GM21528 (cell line): ENCODE measurements around the gene KNDC1.

Source experiments
- ATAC-seq: cut with Tn5 transposase; IDR thresholded peaks from one replicate; pipeline ENCODE4 v1.9.1; 2021; ENCODE audit warnings: mild to moderate bottlenecking, moderate library complexity; ENCODE audit not compliant: unreplicated experiment, low FRiP score

Gene KNDC1

DNA sequence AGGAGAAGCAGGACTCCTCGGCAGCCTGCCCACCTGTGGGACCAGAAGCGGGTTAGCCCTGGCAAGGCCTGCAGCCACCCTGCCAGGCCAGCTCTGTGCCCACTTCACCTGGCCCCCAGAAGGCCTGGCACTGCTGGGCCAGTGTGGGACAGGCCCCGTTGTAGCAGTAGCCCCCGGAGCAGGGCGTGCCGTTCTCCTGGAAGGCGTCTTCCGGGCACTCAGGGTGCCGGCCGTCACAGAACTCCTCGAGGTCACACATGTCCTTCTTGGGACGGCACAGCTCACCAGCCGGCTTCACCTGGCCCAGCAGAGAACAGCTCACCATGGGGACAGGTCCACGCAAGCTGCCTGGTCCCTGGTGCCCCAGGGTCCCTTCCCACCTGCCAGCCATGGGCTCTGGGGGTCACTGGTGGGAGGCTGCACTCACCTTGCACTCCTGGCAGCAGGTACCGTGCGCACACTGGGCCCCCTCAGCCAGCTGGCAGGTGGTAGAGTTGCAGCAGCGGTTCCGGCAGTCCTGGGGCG, 110.8 kb downstream of the KNDC1 start:
- no peak for ATAC-seq

DNA sequence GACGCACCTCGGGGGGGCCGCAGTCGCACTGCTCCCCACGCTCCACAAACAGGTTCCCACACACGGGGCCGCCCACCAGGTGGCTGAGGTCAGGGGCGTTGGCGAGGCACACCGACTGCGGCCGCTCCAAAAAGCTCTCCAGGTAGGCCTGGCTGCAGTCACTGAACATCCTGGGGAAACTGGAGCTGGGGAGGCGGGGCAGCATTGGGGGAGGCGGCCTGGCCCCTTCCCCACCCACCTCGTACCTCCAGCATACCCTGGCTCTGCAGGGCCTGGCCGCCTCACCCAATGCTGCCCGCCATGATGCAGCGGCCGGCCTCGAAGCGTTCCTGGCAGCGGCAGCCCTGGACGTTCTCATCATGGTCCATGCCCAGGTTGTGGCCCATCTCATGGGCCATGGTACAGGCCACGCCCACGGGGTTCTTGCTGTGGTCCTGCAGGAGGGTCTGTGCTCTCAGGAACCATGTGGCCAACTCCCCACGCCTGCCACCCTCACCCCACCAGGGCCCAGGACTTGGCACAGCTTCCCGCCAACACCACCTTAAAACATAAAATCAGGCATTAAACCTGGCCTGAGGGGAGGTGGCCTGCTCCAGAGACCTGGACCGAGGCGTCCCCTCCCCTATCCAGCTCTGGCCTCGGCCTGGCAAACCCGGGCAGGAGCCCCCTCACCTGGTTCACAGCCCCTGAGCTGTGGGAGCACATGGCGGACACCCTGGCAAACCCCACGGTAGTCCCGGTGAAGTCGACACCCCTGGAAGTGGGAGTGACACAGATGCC, 111.7 kb downstream of the KNDC1 start:
- ATAC-seq = no peak

DNA sequence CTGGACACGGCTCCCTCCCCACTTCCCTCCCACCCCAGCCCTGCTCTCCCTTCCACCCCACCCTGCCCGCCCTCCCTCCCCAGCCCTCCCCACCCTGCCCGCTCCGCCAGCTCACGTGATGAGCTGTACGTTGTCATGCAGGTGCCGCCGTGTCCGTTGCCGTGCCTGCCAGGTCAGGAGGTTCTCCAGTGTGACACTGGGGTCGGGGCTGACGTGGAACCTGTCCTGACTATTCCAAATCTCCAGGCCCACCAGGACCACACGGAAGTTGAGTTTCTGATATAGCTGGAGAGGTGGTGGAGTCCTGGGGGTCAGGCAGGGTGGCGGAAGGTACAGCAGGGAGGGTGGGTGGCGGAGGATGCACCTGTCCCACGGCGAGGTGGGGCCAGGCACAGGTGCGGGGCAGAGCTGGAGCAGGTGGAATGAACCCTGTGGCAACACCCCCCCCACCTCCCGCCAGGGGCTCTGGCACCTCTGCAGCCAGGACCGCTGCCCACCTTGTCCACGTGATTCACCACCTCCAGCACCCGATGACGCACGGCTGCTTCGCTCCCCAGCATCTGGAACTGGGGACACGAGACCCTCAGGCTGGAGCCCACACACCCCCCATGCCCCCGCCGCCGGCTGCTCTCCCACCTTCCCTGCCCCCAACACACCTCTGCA, 112.4 kb downstream of the KNDC1 start:
- no peak for ATAC-seq

DNA sequence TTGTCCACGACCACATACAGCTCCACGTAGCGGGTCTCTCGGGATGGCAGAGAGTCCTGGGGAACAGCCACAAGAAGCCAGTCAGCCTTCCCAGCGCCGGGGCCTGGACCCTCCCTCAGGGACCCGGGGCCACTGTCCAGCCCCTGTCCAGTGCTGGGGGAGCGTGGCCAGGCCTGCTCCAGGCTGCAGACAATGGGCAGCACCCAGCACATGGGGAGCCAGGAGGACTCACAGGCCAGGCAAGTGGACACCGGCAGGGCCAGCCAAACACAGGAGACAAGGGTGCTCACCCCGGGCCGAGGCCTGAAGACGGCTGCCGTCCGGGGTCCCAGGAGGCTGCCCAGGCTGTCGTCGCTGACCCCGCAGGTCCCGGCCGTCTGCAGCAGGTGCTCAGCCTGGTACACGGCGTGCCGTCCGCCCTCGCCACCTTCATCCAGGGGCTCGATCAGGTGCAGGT, 113.0 kb downstream of the KNDC1 start:
- ATAC-seq = no peak

DNA sequence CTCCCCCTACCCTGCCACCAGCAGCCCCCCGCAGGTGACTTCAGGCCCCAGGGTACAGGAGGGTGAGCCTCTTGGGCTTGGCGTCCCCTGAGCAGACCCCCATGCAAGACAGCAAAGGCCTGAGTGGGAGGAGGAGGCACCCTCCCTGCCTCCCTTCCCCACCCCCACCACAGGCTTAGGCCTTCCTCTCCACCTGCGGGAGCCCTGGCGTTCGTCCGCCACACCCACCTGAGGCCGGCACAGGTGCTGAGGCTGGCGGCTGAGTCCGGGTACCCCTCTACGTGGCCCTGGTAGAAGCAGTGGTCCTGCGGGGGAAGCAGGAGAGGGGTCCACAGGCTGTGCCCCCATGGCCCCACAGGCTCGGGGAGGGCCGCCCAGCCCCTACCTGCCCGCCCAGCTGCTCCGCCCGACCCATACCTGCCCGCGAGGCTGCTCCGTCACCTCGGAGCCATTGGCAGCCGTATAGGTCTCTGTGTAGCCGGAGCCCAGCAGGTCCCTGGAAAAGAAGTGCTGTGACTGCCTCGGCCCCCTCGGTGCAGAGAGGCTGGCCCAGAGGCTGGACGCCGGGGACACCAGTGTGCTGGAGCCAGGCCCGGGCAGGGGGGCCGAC, 113.6 kb downstream of the KNDC1 start:
- no peak for ATAC-seq

DNA sequence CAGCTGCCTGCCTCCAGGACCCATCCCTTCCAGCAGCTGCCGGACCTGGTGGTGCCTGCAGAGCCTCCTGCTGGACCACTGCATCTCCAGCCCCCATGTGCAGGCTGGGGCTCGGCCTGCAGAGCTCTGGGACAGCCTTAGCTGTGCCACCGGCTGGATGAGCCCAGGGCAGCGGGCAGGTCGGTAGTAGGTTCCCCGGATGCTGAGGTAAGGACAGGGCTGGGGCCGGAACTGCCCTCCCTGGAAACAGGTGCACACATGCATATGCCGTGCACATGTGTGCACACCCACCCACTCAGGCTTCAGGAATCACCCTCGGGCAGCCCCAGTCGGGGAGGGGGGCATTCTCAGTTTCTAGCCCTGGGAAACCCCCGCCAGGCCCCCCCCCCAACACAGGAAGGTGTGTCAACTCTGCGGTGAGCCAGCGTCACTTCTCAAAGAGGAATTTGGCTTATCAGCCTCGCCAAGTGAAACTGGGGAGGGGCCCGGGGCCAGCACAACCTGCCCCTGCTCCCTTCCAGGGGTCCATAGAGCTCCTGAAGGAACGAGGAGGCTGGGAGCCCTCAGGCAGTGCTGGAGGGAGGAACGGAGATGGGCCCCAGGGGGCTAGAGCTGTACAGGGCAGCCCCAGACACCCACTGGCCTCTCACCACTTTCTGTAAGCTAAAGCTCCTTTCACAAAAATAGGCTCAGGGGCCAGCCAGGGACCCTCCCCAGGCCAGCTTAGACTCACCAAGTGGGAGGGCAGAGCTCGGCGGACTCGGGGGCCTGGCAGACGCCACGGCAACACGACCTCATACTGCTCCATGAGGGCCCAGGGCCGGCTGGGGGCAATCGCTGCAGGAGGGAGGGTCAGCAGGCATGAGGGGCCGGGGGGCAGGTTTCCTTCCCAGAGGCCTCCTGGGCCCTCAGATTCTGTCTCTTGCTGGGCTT, 115.0 kb downstream of the KNDC1 start:
- ATAC-seq = peak; percentile 50

DNA sequence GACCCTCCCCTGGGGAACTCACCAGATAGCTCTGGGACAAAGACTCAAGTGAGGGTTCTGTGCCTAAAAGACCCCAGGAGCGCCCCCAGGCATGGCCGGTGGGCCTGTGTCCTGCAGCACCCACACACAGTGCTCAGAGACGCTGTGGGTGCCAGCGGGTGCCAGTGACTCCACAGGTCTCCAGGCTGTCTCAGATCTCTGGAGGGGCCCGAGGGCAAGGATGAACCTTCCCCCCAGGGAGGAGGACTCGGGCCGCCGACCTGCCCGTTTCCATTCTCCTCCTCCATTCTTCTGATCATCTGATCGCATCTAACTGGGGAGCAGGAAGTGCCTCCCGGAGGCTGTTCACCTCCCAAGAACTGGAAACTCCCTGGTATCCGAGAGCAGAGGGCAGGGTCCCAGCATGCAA, 115.7 kb downstream of the KNDC1 start:
- peak; percentile 37 for ATAC-seq
